Measurements from ENCODE around the gene SGMS1. TPM values are rescaled to one million over a fixed set of nuclear protein-coding genes. Genes with fewer than 3 reads are reported as not detected.

Gene SGMS1
- polyA plus RNA-seq, 1 donor (not counting 4 experiments of a cell fraction or from before 2014, with no cell fraction given) = 18.3 TPM

DNA sequence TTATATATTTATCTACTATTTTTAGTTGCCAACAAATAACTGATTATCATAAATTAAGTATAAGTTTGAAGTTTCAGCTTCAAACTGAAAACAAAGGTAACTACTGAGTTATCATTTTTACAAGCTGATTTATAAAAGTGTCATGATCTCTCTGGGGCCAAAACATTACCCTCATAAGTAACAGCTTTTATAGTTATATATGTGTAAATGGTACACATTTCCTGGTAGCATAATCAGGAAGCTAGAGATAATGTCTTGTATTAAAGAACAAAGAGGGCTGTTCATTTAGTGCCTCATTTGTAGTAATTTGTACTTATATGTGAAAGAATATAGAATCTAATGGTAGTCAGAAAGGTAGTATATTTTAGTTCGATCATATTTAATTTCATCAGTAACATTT is 162.6 kb downstream of the SGMS1 start:
- Histone ChIP-seq H3K9ac (ENCODE audit: control insufficient read depth, extremely low read depth, insufficient read depth, low read length) (no peak overlapping the region), H4K20me1 (ENCODE audit: control insufficient read depth, extremely low read depth, insufficient read depth, low read length) (no peaks in the 10 kb centered on the region), H3K36me3 (ENCODE audit: control insufficient read depth in 2 of 2, extremely low read depth in 1 of 2, insufficient read depth in 2 of 2, low read length in 2 of 2) (peaks cover 0 to 7% of the 10 kb centered on the region in 2 experiments), H3K79me2 (ENCODE audit: control insufficient read depth, insufficient read depth, low read length) (no peaks in the 10 kb centered on the region), H3K9me3 (ENCODE audit: control insufficient read depth, low read depth, low read length) (no peaks in the 10 kb centered on the region), H3K27me3 (ENCODE audit: control insufficient read depth, extremely low read depth, insufficient read depth, low read length) (no peaks in the 10 kb centered on the region), H3K9me1 (ENCODE audit: control insufficient read depth, extremely low read depth, insufficient read depth, low read length) (no peaks in the 10 kb centered on the region), H3K4me2 (ENCODE audit: control insufficient read depth, extremely low read depth, insufficient read depth, low read depth, low read length) (no peak overlapping the region), H3K4me1 (ENCODE audit: control insufficient read depth, extremely low read depth, insufficient read depth, low read length) (no peaks in the 10 kb centered on the region), H3K4me3 (ENCODE audit: control insufficient read depth in 2 of 3, extremely low read depth in 1 of 3, insufficient read depth in 2 of 3, low read depth in 1 of 3, low read length in 3 of 3) (no peak overlapping the region), H3K27ac (ENCODE audit: control insufficient read depth, insufficient read depth, low read length) (no peak overlapping the region), H2AFZ (ENCODE audit: control insufficient read depth, low read length) (no peak overlapping the region)
- dilution Hi-C loops (cut with MboI; ENCODE audit: extremely low pct_ligation_motif_present, low sequenced_read_pairs) = no loop called here
- FAIRE-seq (no peak), DNase-seq (ENCODE audit: low read depth, low spot score) (no peak)
- TF ChIP-seq CTCF (optimal IDR thresholded peaks at IDR 0.05 in 1 of 3, IDR thresholded peaks at IDR 0.05 in 1 of 3, conservative IDR thresholded peaks at IDR 0.05 in 1 of 3; ENCODE audit: extremely low read depth in 1 of 3, insufficient read depth in 2 of 3, low read length in 3 of 3) = no peak
- no peak for TF ChIP-seq EZH2 (IDR thresholded peaks at IDR 0.05; ENCODE audit: low read length)

- no peak overlapping the region for H2AFZ ChIP-seq (ENCODE audit: control insufficient read depth, low read length)
- dilution Hi-C loops (cut with MboI; ENCODE audit: extremely low pct_ligation_motif_present, low sequenced_read_pairs) = no loop called here
- H3K4me2 ChIP-seq (ENCODE audit: control insufficient read depth, extremely low read depth, insufficient read depth, low read depth, low read length) = no peak overlapping the region
- no peaks in the 10 kb centered on the region for H3K4me1 ChIP-seq (ENCODE audit: control insufficient read depth, extremely low read depth, insufficient read depth, low read length)
- FAIRE-seq (no peak), DNase-seq (ENCODE audit: low read depth, low spot score) (no peak)
- H3K9me1 ChIP-seq (ENCODE audit: control insufficient read depth, extremely low read depth, insufficient read depth, low read length) = no peaks in the 10 kb centered on the region
- H3K4me3 ChIP-seq (ENCODE audit: control insufficient read depth in 2 of 3, extremely low read depth in 1 of 3, insufficient read depth in 2 of 3, low read depth in 1 of 3, low read length in 3 of 3) = no peak overlapping the region
- H3K27ac ChIP-seq (ENCODE audit: control insufficient read depth, insufficient read depth, low read length) = no peak overlapping the region
- no peak overlapping the region for H3K9ac ChIP-seq (ENCODE audit: control insufficient read depth, extremely low read depth, insufficient read depth, low read length)
- H3K36me3 ChIP-seq (ENCODE audit: control insufficient read depth in 2 of 2, extremely low read depth in 1 of 2, insufficient read depth in 2 of 2, low read length in 2 of 2) = peaks cover 0 to 6% of the 10 kb centered on the region in 2 experiments
- H3K79me2 ChIP-seq (ENCODE audit: control insufficient read depth, insufficient read depth, low read length) = no peaks in the 10 kb centered on the region
- no peak for TF ChIP-seq EZH2 (IDR thresholded peaks at IDR 0.05; ENCODE audit: low read length)
- no peak for TF ChIP-seq CTCF (optimal IDR thresholded peaks at IDR 0.05 in 1 of 3, IDR thresholded peaks at IDR 0.05 in 1 of 3, conservative IDR thresholded peaks at IDR 0.05 in 1 of 3; ENCODE audit: extremely low read depth in 1 of 3, insufficient read depth in 2 of 3, low read length in 3 of 3)
- H3K9me3 ChIP-seq (ENCODE audit: control insufficient read depth, low read depth, low read length) = no peaks in the 10 kb centered on the region
- no peaks in the 10 kb centered on the region for H3K27me3 ChIP-seq (ENCODE audit: control insufficient read depth, extremely low read depth, insufficient read depth, low read length)
- no peaks in the 10 kb centered on the region for H4K20me1 ChIP-seq (ENCODE audit: control insufficient read depth, extremely low read depth, insufficient read depth, low read length)
Measured at GRCh38 chr10:50456719-50457118, 167.0 kb downstream of the SGMS1 start.
